HG03354 (cell line): ENCODE data around the gene RASGRP2.
"Not testable (repeated sequence)": the region's sequence is repeated elsewhere in the genome, so short reads cannot be mapped to it uniquely, and the experiment has no call there.

Experiments
- ATAC-seq: cut with Tn5 transposase; IDR thresholded peaks from one replicate; pipeline ENCODE4 v1.9.1; 2021; ENCODE audit warnings: mild to moderate bottlenecking; ENCODE audit not compliant: unreplicated experiment, poor library complexity, severe bottlenecking

RASGRP2 gene

GRCh38 chr11:64711138-64711955, 32.6 kb downstream of the RASGRP2 start:
- ATAC-seq, result no peak

GRCh38 chr11:64710418-64711137, 33.4 kb downstream of the RASGRP2 start:
- ATAC-seq, result no peak

GRCh38 chr11:64705501-64705900, 38.4 kb downstream of the RASGRP2 start:
- ATAC-seq, result no peak

DNA sequence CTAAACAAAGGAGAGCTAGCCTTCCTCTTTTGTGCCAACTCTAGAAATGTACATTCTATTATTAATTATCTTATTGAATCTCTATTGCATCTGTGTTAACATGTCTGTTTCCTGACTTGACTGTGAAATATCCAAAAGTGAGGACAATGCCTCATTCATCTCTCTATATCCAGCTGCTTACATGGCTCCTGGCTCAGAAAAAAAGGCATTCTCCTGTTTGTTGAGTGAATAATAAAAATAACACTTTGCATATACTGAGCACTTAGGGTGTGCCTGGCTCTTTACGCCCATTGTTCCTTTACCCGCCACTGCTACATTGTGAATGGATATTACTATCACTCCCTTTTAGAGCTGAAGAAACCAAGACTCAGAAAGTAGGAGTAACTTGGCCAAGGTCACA, 40.9 kb downstream of the RASGRP2 start:
- ATAC-seq, result no peak

DNA sequence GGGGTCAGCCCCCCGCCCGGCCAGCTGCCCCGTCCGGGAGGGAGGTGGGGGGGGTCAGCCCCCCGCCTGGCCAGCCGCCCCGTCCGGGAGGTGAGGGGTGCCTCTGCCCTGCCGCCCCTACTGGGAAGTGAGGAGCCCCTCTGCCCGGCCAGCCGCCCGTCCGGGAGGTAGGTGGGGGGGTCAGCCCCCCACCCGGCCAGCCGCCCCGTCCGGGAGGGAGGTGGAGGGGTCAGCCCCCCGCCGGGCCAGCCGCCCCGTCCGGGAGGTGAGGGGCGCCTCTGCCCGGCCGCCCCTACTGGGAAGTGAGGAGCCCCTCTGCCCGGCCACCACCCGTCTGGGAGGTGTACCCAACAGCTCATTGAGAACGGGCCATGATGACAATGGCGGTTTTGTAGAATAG, 42.0 kb downstream of the RASGRP2 start:
- not testable (repeated sequence) for ATAC-seq

GRCh38 chr11:64698427-64698826, 45.5 kb downstream of the RASGRP2 start:
- no peak for ATAC-seq

DNA sequence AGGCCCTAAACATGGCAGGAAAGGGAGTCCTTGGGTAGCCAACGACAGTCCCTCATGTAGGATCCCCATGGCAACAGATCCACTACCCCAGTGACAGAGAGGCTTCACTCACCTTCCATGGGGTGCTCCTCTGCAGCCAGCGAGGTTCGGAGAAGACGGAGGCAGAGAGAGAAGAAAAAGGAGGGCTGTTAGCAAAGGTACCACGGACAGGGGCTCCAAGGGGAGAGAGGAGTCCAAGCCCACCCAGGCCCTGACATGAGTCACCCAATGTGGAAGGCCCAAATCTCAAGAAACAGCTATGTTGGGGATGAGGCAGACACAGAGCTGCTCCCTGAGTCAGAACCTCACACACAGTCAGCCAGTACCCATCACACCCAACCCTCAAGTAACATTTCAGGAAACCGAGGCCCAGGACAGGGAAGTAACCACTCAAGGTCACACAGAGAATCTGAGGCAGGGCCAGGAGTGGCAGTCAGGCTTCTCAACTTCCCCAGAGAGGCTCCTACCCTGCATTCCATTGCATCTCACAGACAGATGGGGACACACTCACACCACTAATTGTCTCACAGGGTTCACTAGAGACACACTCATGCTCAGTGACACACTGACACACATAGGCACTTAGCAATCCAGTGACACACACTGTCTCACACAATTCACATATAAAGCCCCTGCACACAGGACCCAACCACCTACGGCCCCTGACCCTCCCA, 46.1 kb downstream of the RASGRP2 start:
- no peak for ATAC-seq

DNA sequence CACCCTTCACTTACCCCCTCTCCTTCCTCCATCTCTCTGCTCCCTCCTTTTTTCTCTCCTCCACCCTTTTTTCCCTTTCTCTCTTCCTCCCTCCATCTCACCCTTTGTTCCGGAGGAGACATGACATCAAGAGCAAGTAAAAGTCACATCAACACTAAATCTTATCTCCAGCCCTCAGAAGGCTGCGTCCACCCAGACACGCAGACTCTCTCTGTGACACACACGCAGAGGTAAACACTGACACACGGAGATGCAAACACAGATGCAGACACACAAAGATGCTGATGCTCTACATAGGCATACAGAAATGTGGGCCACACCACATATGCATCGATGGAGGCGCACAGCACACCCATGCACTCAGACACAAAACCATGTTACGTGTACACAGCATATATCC, 47.9 kb downstream of the RASGRP2 start:
- ATAC-seq, result no peak

GRCh38 chr11:64695548-64695947, 48.4 kb downstream of the RASGRP2 start:
- no peak for ATAC-seq

DNA sequence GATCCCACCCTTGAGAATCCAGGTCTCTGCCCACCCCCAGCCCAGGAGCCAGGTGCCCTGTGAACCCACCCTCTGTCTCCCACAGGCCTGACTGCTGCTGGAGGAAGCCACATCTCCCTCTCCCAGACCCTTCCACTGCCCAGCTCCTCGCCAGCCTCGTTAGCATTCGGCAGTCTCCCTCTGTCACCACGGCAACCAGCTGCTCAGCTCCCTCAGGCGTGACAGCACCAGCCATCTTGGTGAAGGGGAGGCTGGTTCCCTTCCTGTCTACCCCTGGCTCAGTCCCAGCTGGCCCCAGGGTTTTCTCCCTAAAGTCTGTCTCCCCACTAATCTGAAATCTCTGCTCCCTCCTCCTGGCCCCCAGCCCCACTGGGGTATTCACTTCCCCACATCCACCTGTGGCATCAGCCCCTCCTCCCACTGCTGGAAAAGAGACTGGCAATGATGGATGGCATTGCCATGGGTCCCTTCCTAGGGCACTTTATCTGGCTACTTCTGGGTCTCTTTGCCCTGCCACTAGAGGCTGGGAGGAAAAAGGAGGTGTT, 49.0 kb downstream of the RASGRP2 start:
- ATAC-seq, result no peak

DNA sequence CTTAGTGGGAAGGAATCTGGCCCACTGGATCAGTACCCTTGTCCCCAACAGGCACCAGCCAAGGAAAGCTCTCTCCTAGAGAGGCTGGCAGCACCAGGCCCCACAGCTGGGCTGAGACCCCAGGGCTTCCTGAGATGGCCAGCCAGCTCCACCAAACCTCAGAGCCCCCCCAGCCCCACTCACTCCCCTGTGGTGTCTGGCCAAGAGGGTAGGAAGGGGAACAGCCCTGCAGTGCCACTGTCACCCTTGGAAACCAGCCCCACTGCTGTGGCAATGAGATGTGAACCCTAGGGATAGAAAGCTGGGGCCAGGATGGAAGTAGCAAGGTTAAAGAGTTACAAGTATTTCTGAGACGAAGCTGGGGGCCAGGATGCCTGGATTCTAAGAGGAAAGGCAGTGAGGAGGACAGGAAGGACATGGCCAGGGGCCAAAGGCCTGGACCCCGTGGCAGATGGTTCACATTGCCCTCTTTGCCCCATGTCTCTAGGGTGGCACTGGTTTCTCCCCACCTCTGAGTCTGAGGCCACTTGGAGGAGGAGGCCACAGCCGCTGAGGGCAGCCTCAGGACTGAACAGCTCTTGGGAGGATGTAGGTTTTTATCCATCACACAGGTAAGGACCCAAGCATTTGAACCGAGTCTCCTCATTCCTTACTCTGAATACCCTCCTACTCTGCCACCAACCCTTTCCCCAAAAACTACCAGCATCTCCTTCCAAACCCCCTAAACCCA, 49.8 kb downstream of the RASGRP2 start:
- ATAC-seq, result no peak

DNA sequence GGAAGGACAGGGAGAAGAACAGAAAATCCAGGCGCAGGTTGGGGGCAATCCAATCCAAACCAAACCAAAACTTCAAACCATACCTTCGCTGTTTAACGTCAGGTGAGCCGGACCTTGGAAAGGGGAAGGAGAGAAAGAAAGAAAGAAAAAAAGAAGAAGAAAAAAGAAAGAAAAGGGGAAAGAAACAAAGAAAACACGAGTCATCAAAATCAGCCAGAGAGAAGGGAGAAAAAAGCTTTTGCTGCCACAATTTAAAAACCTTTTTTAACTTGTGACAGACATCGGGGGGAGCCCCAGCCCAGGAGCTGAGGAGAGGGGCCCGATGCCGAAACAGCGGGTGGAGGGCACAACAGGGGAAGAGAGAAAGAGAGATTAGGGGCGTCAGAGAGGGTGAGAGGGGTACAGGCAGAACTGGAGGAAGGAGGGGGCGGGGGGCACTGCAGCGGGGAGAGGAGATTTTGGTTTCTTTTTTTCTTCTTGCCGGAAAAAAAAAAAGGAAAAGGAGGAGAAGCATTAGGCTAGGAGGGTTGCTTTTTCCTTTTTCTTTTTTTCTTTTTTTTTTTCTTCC, 51.1 kb downstream of the RASGRP2 start:
- no peak for ATAC-seq

DNA sequence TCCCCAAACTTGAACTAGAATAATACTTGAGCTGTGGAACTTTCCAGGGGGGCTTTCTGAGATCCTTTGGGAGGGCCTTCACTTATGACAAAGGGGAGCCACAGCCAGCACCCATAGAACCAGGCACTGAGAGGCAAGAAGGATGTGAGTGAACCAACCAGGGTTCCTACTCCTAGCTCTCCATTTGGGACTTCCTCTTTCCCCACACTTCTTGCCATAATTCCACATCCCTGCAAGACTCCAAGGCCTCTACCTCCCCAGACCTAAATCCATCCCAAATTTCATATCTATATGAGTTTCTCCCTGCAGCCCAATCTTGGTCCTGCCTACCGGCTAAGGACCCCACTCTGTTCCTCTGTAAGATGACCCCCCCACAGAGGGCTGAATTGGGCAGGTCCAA, 52.4 kb downstream of the RASGRP2 start:
- ATAC-seq, result no peak

DNA sequence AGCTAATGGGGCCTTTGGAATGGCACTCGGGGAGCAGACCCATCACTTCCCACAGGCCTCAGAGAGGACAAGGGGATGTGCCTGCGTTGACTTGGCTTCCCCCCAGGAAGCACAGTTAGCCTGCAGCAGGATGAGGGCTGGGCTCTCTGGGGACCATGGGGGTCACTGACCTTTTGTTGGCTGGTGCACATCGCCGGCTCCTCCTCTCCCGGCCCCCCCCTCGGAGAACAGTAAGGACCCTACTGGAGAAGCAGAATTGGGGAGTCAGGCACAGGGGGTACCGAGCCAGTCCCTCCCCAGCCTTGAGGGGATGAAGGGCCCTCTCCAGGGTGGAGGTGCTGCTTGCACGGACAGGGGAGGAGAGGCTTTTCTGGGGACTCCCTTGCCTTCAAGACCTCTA, 53.7 kb downstream of the RASGRP2 start:
- no peak for ATAC-seq

DNA sequence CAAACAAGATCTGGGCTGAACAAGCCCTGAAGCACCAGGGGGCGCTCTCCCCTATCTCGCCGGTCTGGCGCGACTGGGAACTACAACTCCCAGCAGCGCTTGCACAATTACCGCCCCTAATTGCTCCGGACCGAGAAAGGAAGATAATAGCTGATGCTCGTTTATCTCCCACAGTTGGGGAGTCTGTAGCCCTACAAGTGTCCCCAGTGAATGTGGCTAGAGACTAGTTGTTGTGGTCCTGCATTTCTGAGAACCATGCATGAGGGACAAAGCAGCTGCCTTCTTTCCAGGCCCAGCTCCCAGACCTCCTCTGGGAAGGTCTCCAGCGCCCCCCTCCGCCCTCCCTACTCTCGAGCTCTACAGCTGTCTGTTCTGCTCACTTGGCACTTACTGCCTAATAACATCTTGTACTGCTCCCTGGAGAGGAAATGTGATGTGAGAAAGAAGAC, 55.4 kb downstream of the RASGRP2 start:
- peak; percentile 93 for ATAC-seq

DNA sequence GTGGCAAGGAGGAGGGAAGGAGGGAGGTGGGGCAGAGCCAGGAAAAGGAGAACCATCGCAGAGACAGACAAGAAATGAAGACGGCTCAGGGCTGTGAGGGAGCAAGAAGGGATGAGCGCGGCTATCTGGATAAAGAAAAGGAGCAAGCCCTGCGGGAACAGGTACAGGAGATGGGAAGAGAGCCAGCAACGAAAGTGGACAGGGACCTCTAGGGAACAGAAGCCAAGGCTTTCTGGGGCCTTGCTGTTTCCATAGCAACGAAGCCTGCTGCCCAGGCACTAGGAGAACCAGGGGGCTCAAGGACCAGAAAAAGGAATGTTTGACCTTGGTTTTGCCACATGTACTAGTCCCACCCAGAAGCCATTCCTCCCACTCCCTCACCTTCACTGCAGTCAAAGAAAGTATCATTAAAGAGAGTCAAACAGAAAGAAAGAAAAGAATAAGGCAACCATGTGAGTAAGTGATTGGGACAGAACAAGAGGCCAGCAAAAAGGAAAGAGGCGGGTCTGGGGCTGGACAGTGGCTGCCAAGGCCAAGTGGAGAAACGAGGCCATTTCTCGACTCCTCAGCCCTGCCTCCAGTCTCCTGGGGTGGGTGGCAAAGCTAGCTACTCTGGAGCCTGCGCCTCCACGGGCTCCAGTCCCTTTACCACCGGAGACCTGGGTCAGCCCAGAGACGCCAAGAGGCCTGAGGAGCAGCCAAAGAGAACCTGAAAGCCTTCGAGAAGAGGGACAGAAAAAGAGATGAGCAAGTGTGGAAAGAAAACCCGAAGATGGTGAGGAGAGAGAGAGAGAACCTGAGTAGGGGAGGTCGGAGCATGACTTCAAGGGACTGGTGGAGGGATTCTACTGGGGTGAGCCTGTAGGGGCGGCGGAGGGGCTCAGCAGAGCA, 56.1 kb downstream of the RASGRP2 start:
- no peak for ATAC-seq

GRCh38 chr11:64687204-64687603, 56.7 kb downstream of the RASGRP2 start:
- no peak for ATAC-seq

GRCh38 chr11:64686466-64687170, 57.3 kb downstream of the RASGRP2 start:
- no peak for ATAC-seq
